ENCODE data around the gene INCA1.

Gene INCA1

DNA sequence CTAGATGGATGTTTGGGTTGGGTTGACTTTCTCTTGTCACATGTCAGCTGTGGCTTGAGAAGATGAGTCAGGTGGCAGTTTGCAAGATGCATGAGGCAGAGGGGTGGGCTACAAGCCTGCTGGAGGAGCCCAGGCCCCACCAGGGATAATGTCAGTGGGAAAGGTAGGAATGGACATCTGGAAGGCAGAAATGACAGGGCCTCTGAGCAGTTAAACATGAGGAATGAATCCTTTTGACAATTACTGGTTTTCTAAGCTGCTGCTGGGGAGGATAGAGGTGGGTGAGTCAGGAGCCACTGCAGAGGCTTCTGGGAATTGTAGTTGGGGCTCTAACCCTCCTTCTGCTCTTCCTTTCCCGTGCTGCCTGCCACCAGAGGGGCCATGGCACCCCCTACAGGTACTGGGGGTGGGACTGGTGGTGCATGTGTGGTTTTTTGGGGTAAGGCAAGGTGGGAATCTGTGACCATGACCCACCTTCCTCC is 22.2 kb upstream of the INCA1 start:
- no peak overlapping the region for H3K27ac ChIP-seq (replicated peaks)
- TF ChIP-seq, protein P1, sequence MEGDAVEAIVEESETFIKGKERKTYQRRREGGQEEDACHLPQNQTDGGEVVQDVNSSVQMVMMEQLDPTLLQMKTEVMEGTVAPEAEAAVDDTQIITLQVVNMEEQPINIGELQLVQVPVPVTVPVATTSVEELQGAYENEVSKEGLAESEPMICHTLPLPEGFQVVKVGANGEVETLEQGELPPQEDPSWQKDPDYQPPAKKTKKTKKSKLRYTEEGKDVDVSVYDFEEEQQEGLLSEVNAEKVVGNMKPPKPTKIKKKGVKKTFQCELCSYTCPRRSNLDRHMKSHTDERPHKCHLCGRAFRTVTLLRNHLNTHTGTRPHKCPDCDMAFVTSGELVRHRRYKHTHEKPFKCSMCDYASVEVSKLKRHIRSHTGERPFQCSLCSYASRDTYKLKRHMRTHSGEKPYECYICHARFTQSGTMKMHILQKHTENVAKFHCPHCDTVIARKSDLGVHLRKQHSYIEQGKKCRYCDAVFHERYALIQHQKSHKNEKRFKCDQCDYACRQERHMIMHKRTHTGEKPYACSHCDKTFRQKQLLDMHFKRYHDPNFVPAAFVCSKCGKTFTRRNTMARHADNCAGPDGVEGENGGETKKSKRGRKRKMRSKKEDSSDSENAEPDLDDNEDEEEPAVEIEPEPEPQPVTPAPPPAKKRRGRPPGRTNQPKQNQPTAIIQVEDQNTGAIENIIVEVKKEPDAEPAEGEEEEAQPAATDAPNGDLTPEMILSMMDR (IDR thresholded peaks at IDR 0.05; ENCODE audit: insufficient read depth, low read length): no peak
- TF ChIP-seq GABPA (IDR thresholded peaks at IDR 0.05; ENCODE audit: low read depth): no peak
- TF ChIP-seq, protein P2, sequence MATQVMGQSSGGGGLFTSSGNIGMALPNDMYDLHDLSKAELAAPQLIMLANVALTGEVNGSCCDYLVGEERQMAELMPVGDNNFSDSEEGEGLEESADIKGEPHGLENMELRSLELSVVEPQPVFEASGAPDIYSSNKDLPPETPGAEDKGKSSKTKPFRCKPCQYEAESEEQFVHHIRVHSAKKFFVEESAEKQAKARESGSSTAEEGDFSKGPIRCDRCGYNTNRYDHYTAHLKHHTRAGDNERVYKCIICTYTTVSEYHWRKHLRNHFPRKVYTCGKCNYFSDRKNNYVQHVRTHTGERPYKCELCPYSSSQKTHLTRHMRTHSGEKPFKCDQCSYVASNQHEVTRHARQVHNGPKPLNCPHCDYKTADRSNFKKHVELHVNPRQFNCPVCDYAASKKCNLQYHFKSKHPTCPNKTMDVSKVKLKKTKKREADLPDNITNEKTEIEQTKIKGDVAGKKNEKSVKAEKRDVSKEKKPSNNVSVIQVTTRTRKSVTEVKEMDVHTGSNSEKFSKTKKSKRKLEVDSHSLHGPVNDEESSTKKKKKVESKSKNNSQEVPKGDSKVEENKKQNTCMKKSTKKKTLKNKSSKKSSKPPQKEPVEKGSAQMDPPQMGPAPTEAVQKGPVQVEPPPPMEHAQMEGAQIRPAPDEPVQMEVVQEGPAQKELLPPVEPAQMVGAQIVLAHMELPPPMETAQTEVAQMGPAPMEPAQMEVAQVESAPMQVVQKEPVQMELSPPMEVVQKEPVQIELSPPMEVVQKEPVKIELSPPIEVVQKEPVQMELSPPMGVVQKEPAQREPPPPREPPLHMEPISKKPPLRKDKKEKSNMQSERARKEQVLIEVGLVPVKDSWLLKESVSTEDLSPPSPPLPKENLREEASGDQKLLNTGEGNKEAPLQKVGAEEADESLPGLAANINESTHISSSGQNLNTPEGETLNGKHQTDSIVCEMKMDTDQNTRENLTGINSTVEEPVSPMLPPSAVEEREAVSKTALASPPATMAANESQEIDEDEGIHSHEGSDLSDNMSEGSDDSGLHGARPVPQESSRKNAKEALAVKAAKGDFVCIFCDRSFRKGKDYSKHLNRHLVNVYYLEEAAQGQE (IDR thresholded peaks at IDR 0.05; ENCODE audit: insufficient replicate concordance, low read depth): no peak
- TF ChIP-seq SPI1 (IDR thresholded peaks at IDR 0.05; ENCODE audit: borderline replicate concordance, low read depth): no peak
- TF ChIP-seq POLR2AphosphoS5 (IDR thresholded peaks at IDR 0.05; ENCODE audit: low read depth): no peak
- no peak for DNase-seq (ENCODE audit: low read depth in 1 of 2, low spot score in 1 of 2)
- H3K27me3 ChIP-seq (ENCODE audit: insufficient read depth, poor library complexity, severe bottlenecking): no peaks in the 10 kb centered on the region
- no peak overlapping the region for H3K4me3 ChIP-seq (replicated peaks; ENCODE audit: insufficient read depth, low read length)

DNA sequence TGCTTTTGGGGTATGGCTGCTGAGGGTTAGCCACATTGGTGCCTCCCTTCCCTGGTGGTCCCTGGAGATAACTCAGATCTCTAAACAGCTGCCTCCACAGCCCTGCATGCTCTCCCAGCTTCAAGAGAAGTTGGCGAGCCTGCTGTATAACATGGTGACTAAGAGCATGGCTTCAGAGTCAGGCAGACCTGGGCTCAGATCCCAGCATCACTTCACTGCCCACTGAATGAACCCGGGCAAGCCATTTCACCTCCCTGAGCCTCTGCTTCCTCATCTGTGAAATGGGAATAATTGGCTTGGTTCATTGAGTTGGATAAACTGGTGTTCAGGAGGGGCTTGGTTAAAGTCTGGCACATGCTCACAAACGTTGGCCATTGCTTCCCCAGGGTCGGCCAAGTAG is 17.0 kb upstream of the INCA1 start:
- H3K27ac ChIP-seq (replicated peaks): no peak overlapping the region
- no peaks in the 10 kb centered on the region for H3K27me3 ChIP-seq (ENCODE audit: insufficient read depth, poor library complexity, severe bottlenecking)
- no peak overlapping the region for H3K4me3 ChIP-seq (replicated peaks; ENCODE audit: insufficient read depth, low read length)
- no peak for DNase-seq (ENCODE audit: low read depth in 1 of 2, low spot score in 1 of 2)
- TF ChIP-seq SPI1 (IDR thresholded peaks at IDR 0.05; ENCODE audit: borderline replicate concordance, low read depth) (no peak), GABPA (IDR thresholded peaks at IDR 0.05; ENCODE audit: low read depth) (no peak), POLR2AphosphoS5 (IDR thresholded peaks at IDR 0.05; ENCODE audit: low read depth) (no peak)
- TF ChIP-seq, protein P2 (IDR thresholded peaks at IDR 0.05; ENCODE audit: insufficient replicate concordance, low read depth): no peak
- TF ChIP-seq, protein P1 (IDR thresholded peaks at IDR 0.05; ENCODE audit: insufficient read depth, low read length): no peak

DNA sequence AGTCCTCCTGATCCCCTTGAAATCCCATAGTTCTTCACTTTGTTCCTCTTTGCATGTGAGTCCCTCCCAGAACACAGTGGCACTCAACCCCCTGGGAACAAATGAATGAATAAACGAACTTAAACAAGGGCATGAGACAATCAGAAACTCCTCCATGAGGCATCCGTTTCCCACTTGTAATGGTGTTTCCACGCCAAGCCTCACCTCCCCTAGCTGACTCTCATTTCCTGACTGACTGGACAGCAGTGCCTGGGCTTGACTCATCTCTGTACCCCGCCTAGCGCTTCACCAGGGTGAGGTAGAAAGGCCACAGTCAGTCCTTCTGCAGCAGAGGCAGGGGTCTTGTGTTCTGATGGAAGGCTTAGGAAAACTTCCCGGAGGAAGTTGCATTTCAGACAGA is 14.6 kb upstream of the INCA1 start:
- no peak overlapping the region for H3K27ac ChIP-seq (replicated peaks)
- H3K27me3 ChIP-seq (ENCODE audit: insufficient read depth, poor library complexity, severe bottlenecking): no peaks in the 10 kb centered on the region
- no peak overlapping the region for H3K4me3 ChIP-seq (replicated peaks; ENCODE audit: insufficient read depth, low read length)
- TF ChIP-seq, protein P1 (IDR thresholded peaks at IDR 0.05; ENCODE audit: insufficient read depth, low read length): no peak
- TF ChIP-seq SPI1 (IDR thresholded peaks at IDR 0.05; ENCODE audit: borderline replicate concordance, low read depth) (no peak), GABPA (IDR thresholded peaks at IDR 0.05; ENCODE audit: low read depth) (no peak), POLR2AphosphoS5 (IDR thresholded peaks at IDR 0.05; ENCODE audit: low read depth) (no peak)
- TF ChIP-seq, protein P2 (IDR thresholded peaks at IDR 0.05; ENCODE audit: insufficient replicate concordance, low read depth): no peak
- DNase-seq (ENCODE audit: low read depth in 1 of 2, low spot score in 1 of 2): no peak
